ENCODE measurements around the gene TVP23B. TPM values are rescaled to one million over a fixed set of nuclear protein-coding genes. Genes with fewer than 3 reads are reported as not detected.
"Not testable (repeated sequence)": the region's sequence is repeated elsewhere in the genome, so short reads cannot be mapped to it uniquely, and the experiment has no call there.

The TVP23B gene
- total and polyA plus RNA-seq, 7 experiments from 2014 or later, result 13.2 to 50.4 (median 31.2) TPM

DNA sequence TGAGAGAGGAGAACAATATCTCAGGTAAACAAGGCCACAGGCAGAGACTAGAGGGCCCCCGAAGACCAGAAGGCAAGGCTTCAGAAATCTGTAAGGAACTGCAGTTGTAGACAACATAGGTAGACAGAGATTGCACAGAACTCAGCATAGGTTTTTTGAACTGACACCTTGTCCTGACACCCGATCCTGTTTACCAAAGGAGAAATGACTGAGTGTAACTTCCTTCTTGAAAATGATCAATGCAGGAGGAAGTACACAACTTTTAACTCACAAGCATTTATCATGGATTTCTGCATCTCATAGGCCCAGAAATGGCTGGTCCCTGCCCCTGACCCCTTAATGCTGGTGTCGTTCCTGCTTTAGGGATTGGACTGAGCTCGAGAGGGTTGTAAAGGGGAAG, 36.3 kb upstream of the TVP23B start:
- POLR2A ChIA-PET; H3K27me3 Mint-ChIP-seq; DNase-seq; H3K4me3 Mint-ChIP-seq; H3K27ac ChIP-seq (ENCODE audit: low read depth, low read length); H3K9me3 ChIP-seq (ENCODE audit: control insufficient read depth in 2 of 3, low read length in 3 of 3); H3K9me3 Mint-ChIP-seq; H3K27me3 ChIP-seq (ENCODE audit: control insufficient read depth in 2 of 2, insufficient read depth in 2 of 2, low read length in 2 of 2); CTCF ChIA-PET; H3K4me1 ChIP-seq (ENCODE audit: control insufficient read depth in 2 of 2, insufficient read depth in 2 of 2, low read length in 2 of 2); H3K4me3 ChIP-seq (ENCODE audit: low read length); ATAC-seq; intact Hi-C loops (cut with micrococcal nuclease); H3K36me3 ChIP-seq (ENCODE audit: control insufficient read depth in 2 of 3, insufficient read depth in 3 of 3, low read length in 3 of 3); H3K27ac Mint-ChIP-seq; H3K36me3 Mint-ChIP-seq; H3K4me1 Mint-ChIP-seq: not testable (repeated sequence)

GRCh38 chr17:18746551-18746950, 34.4 kb upstream of the TVP23B start:
- intact Hi-C loops (cut with micrococcal nuclease); H3K9me3 ChIP-seq (ENCODE audit: control insufficient read depth in 2 of 3, low read length in 3 of 3); H3K27ac ChIP-seq (ENCODE audit: low read depth, low read length); H3K4me3 Mint-ChIP-seq; ATAC-seq; H3K4me1 ChIP-seq (ENCODE audit: control insufficient read depth in 2 of 2, insufficient read depth in 2 of 2, low read length in 2 of 2); CTCF ChIA-PET; H3K27me3 Mint-ChIP-seq; H3K36me3 Mint-ChIP-seq; POLR2A ChIA-PET; H3K9me3 Mint-ChIP-seq; DNase-seq; H3K27ac Mint-ChIP-seq; H3K4me1 Mint-ChIP-seq; H3K27me3 ChIP-seq (ENCODE audit: control insufficient read depth in 2 of 2, insufficient read depth in 2 of 2, low read length in 2 of 2); H3K36me3 ChIP-seq (ENCODE audit: control insufficient read depth in 2 of 3, insufficient read depth in 3 of 3, low read length in 3 of 3); H3K4me3 ChIP-seq (ENCODE audit: low read length): not testable (repeated sequence)

- H3K4me3 ChIP-seq (ENCODE audit: low read length); H3K4me3 Mint-ChIP-seq; H3K27me3 ChIP-seq (ENCODE audit: control insufficient read depth in 2 of 2, insufficient read depth in 2 of 2, low read length in 2 of 2); H3K9me3 ChIP-seq (ENCODE audit: control insufficient read depth in 2 of 3, low read length in 3 of 3); H3K4me1 Mint-ChIP-seq; CTCF ChIA-PET; H3K9me3 Mint-ChIP-seq; H3K27me3 Mint-ChIP-seq; DNase-seq; ATAC-seq; H3K36me3 Mint-ChIP-seq; H3K27ac Mint-ChIP-seq; H3K36me3 ChIP-seq (ENCODE audit: control insufficient read depth in 2 of 3, insufficient read depth in 3 of 3, low read length in 3 of 3); intact Hi-C loops (cut with micrococcal nuclease); H3K27ac ChIP-seq (ENCODE audit: low read depth, low read length); H3K4me1 ChIP-seq (ENCODE audit: control insufficient read depth in 2 of 2, insufficient read depth in 2 of 2, low read length in 2 of 2); POLR2A ChIA-PET: not testable (repeated sequence)
Measured at GRCh38 chr17:18747501-18747900, 33.5 kb upstream of the TVP23B start.

DNA sequence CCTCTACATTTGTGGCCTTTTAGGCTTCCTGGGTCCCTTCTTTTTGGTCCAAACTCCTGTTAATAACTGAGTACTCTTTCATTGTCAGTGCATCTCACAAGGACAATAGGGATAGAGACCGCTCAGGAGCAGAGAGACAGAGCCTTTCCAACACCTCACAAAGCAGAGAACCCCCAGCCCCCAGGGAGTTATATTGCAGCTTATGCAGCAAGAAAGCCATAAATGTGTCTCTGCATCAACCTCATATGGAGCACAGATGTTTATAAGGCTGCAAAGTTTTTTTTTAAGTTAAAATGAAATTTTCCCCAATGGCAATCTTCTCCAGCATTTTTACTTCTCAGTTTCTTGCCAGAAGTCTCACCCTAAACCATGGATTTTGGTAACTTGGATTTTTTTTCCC, 30.7 kb upstream of the TVP23B start:
- H3K4me1 Mint-ChIP-seq; H3K36me3 Mint-ChIP-seq; H3K27ac Mint-ChIP-seq; POLR2A ChIA-PET; H3K4me3 Mint-ChIP-seq; H3K27ac ChIP-seq (ENCODE audit: low read depth, low read length); H3K36me3 ChIP-seq (ENCODE audit: control insufficient read depth in 2 of 3, insufficient read depth in 3 of 3, low read length in 3 of 3); H3K27me3 ChIP-seq (ENCODE audit: control insufficient read depth in 2 of 2, insufficient read depth in 2 of 2, low read length in 2 of 2); intact Hi-C loops (cut with micrococcal nuclease); DNase-seq; H3K9me3 ChIP-seq (ENCODE audit: control insufficient read depth in 2 of 3, low read length in 3 of 3); CTCF ChIA-PET; ATAC-seq; H3K9me3 Mint-ChIP-seq; H3K4me3 ChIP-seq (ENCODE audit: low read length); H3K4me1 ChIP-seq (ENCODE audit: control insufficient read depth in 2 of 2, insufficient read depth in 2 of 2, low read length in 2 of 2): not testable (repeated sequence)
- peaks cover 0 to 10% (median 0%) of the 10 kb centered on the region in 5 donors for H3K27me3 Mint-ChIP-seq

- CTCF ChIA-PET; H3K4me3 ChIP-seq (ENCODE audit: low read length); H3K4me3 Mint-ChIP-seq; H3K4me1 Mint-ChIP-seq; H3K9me3 Mint-ChIP-seq; H3K36me3 Mint-ChIP-seq; H3K27ac ChIP-seq (ENCODE audit: low read depth, low read length); POLR2A ChIA-PET; ATAC-seq; intact Hi-C loops (cut with micrococcal nuclease); H3K4me1 ChIP-seq (ENCODE audit: control insufficient read depth in 2 of 2, insufficient read depth in 2 of 2, low read length in 2 of 2); DNase-seq; H3K27ac Mint-ChIP-seq; H3K36me3 ChIP-seq (ENCODE audit: control insufficient read depth in 2 of 3, insufficient read depth in 3 of 3, low read length in 3 of 3); H3K27me3 ChIP-seq (ENCODE audit: control insufficient read depth in 2 of 2, insufficient read depth in 2 of 2, low read length in 2 of 2); H3K9me3 ChIP-seq (ENCODE audit: control insufficient read depth in 2 of 3, low read length in 3 of 3): not testable (repeated sequence)
- peaks cover 0 to 10% (median 0%) of the 10 kb centered on the region in 5 donors for H3K27me3 Mint-ChIP-seq
Measured at GRCh38 chr17:18753829-18754409, 27.1 kb upstream of the TVP23B start.

- H3K9me3 ChIP-seq (ENCODE audit: control insufficient read depth in 2 of 3, low read length in 3 of 3); ATAC-seq; H3K36me3 Mint-ChIP-seq; CTCF ChIA-PET; H3K27ac ChIP-seq (ENCODE audit: low read depth, low read length); H3K4me3 ChIP-seq (ENCODE audit: low read length); H3K27me3 ChIP-seq (ENCODE audit: control insufficient read depth in 2 of 2, insufficient read depth in 2 of 2, low read length in 2 of 2); H3K4me1 Mint-ChIP-seq; DNase-seq; H3K4me1 ChIP-seq (ENCODE audit: control insufficient read depth in 2 of 2, insufficient read depth in 2 of 2, low read length in 2 of 2); H3K9me3 Mint-ChIP-seq; H3K36me3 ChIP-seq (ENCODE audit: control insufficient read depth in 2 of 3, insufficient read depth in 3 of 3, low read length in 3 of 3); POLR2A ChIA-PET; H3K27ac Mint-ChIP-seq; H3K4me3 Mint-ChIP-seq; intact Hi-C loops (cut with micrococcal nuclease): not testable (repeated sequence)
- peaks cover 0 to 10% (median 0%) of the 10 kb centered on the region in 5 donors for H3K27me3 Mint-ChIP-seq
Measured at GRCh38 chr17:18755969-18756368, 25.0 kb upstream of the TVP23B start.

- H3K27me3 Mint-ChIP-seq; H3K9me3 ChIP-seq (ENCODE audit: control insufficient read depth in 2 of 3, low read length in 3 of 3); intact Hi-C loops (cut with micrococcal nuclease); H3K4me3 Mint-ChIP-seq; H3K27ac Mint-ChIP-seq; H3K27me3 ChIP-seq (ENCODE audit: control insufficient read depth in 2 of 2, insufficient read depth in 2 of 2, low read length in 2 of 2); H3K27ac ChIP-seq (ENCODE audit: low read depth, low read length); CTCF ChIA-PET; H3K4me1 ChIP-seq (ENCODE audit: control insufficient read depth in 2 of 2, insufficient read depth in 2 of 2, low read length in 2 of 2); POLR2A ChIA-PET; H3K4me1 Mint-ChIP-seq; H3K9me3 Mint-ChIP-seq; ATAC-seq; DNase-seq; H3K36me3 ChIP-seq (ENCODE audit: control insufficient read depth in 2 of 3, insufficient read depth in 3 of 3, low read length in 3 of 3); H3K4me3 ChIP-seq (ENCODE audit: low read length); H3K36me3 Mint-ChIP-seq: not testable (repeated sequence)
Measured at GRCh38 chr17:18757368-18758044, 23.5 kb upstream of the TVP23B start.
